Panc1 (cell line): ENCODE results near the gene AP3S2. TPM values are rescaled to one million over a fixed set of nuclear protein-coding genes. Genes with fewer than 3 reads are reported as not detected.

ENCODE experiments used
- ATAC-seq: fragments of 200-7000 bp; cut with Tn5 transposase; 2 replicates; pipeline ENCODE4 v1.9.1; 2020; ENCODE audit warnings: mild to moderate bottlenecking, moderate library complexity
- BruUV-seq: library from RNA; stranded (reverse); fragments of 400-500 nt; replicated peaks from 2 replicates; lab custom pipeline; 2021; lab: Mats Ljungman, UMichigan
- CTCF ChIA-PET: fragments of 300-600 bp; sonication (Branson Sonifier 250); formaldehyde crosslinking; loops from one replicate; lab custom pipeline; 2022; ENCODE audit warnings: antibody characterized with exemption; lab: Charles Lee
- POLR2A ChIA-PET: fragments of 300-600 bp; sonication (Branson Sonifier 250); formaldehyde crosslinking; loops from one replicate; lab custom pipeline; 2022; ENCODE audit warnings: antibody characterized with exemption; lab: Charles Lee
- DNase-seq: peaks from one replicate; pipeline ENCODE4 v3.0.0-alpha.2; 2010; ENCODE audit warnings: low read depth, low spot score
- H3K27ac ChIP-seq: 2 replicates; pipeline ENCODE4 v1.5.1; 2011; ENCODE audit warnings: mild to moderate bottlenecking, low read length, inconsistent platforms
- H3K27me3 ChIP-seq: fragments of 200-500 bp; sonication (Bioruptor generic); 2 replicates; pipeline ENCODE4 v1.6.0; 2014; ENCODE audit warnings: low read length, inconsistent platforms; ENCODE audit not compliant: control insufficient read depth, insufficient read depth
- H3K36me3 ChIP-seq: fragments of 200-500 bp; sonication (Bioruptor generic); 2 replicates; pipeline ENCODE4 v1.5.1; 2014; ENCODE audit warnings: inconsistent platforms, mild to moderate bottlenecking, low read length, moderate library complexity; ENCODE audit not compliant: control insufficient read depth, insufficient read depth
- H3K4me1 ChIP-seq: 2 replicates; pipeline ENCODE4 v1.5.1; 2011; ENCODE audit warnings: inconsistent platforms, mild to moderate bottlenecking, low read length, moderate library complexity; ENCODE audit not compliant: control insufficient read depth, insufficient read depth
- H3K4me3 ChIP-seq, 2 experiments: 2 replicates each; pipeline ENCODE4 v1.5.1; 2011 to 2012; ENCODE audit warnings: low read depth in 2 of 2, low read length in 2 of 2, mild to moderate bottlenecking in 2 of 2, inconsistent platforms in 1 of 2, moderate library complexity in 1 of 2
- H3K9me3 ChIP-seq: fragments of 200-500 bp; sonication (Bioruptor generic); 2 replicates; pipeline ENCODE4 v1.5.1; 2014; ENCODE audit warnings: low read depth, mild to moderate bottlenecking, inconsistent platforms, low read length, moderate library complexity; ENCODE audit not compliant: control insufficient read depth, insufficient read depth
- CTCF ChIP-seq: fragments of 450-650 bp; IDR thresholded peaks from 2 replicates; pipeline ENCODE4 v1.5.1; 2017; ENCODE audit warnings: mild to moderate bottlenecking
- POLR2AphosphoS5 ChIP-seq: IDR thresholded peaks from 2 replicates; pipeline ENCODE4 v1.6.1; 2012; ENCODE audit warnings: mild to moderate bottlenecking, low read depth, low read length, moderate library complexity
- REST ChIP-seq, 2 experiments: IDR thresholded peaks; 2 replicates each; pipeline ENCODE4 v1.6.1; 2011 to 2012; ENCODE audit warnings: low read depth in 2 of 2, control low read depth in 1 of 2, low read length in 1 of 2, mild to moderate bottlenecking in 1 of 2, moderate library complexity in 1 of 2; ENCODE audit not compliant: insufficient read depth in 1 of 2
- SIN3A ChIP-seq: IDR thresholded peaks from 2 replicates; pipeline ENCODE4 v1.6.1; 2012; ENCODE audit warnings: low read depth, mild to moderate bottlenecking, low read length, moderate library complexity, borderline replicate concordance; ENCODE audit not compliant: insufficient read depth
- TCF7L2 ChIP-seq: IDR thresholded peaks from 2 replicates; pipeline ENCODE4 v1.6.1; 2011; ENCODE audit warnings: mild to moderate bottlenecking, low read depth, low read length, inconsistent platforms
- in situ Hi-C: cut with HindIII; loops from 2 replicates; pipeline ENCODE4 v1.10.0; 2016; ENCODE audit warnings: low sequenced_read_pairs, low pct_unique_long_range_greater_than_20kb
- intact Hi-C: fragments of 100-400 bp; cut with micrococcal nuclease; formaldehyde crosslinking; loops from one replicate; pipeline ENCODE4 v1.10.0; 2022; ENCODE audit not compliant: unreplicated experiment
- total RNA-seq: library from RNA; stranded (reverse); gene quantifications from one replicate; pipeline ENCODE4 v1.2.1, GENCODE V29; 2021; ENCODE audit not compliant: unreplicated experiment

The AP3S2 gene
- total RNA-seq, 1 experiment from 2014 or later, result 24.6 TPM

GRCh38 chr15:89817701-89818280 lies 76.0 kb downstream of the AP3S2 start:
- Histone ChIP-seq H3K9me3 (no peaks in the 10 kb centered on the region), H3K27me3 (no peaks in the 10 kb centered on the region), H3K4me1 (peaks cover 46% of the 10 kb centered on the region), H3K27ac (no peak overlapping the region), H3K36me3 (no peaks in the 10 kb centered on the region), H3K4me3 (peak overlapping the region in 1 of 2 experiments; percentile 2; a peak in 1 of 4 replicates)
- ChIA-PET POLR2A (interaction anchor here (0.6 to 0.7 kb wide), 2 partner anchors 10 to 34 kb away, joined by 5 read pairs; no protein-coding TSS in a partner anchor), CTCF (interaction anchor here (0.6 kb wide), 1 partner anchor 80 kb away, joined by 3 read pairs; no protein-coding TSS in a partner anchor)
- in situ Hi-C loops (no loop called here), intact Hi-C loops (no loop called here)
- ATAC-seq, result no peak
- DNase-seq, result no peak
- TF ChIP-seq TCF7L2 (no peak), POLR2AphosphoS5 (no peak), CTCF (no peak), REST (IDR thresholded peaks at IDR 0.05; ENCODE audit: insufficient read depth in 1 of 2, low read depth in 2 of 2, low read length in 1 of 2) (no peak)
- no TSS peak for BruUV-seq

- POLR2A ChIA-PET, result no interaction called here
- Histone ChIP-seq H3K4me3 (no peak overlapping the region), H3K27me3 (no peaks in the 10 kb centered on the region), H3K4me1 (peaks cover 40% of the 10 kb centered on the region), H3K36me3 (no peaks in the 10 kb centered on the region), H3K27ac (peak overlapping the region; percentile 10; the same call in 1 of the 2 replicates), H3K9me3 (no peaks in the 10 kb centered on the region)
- ATAC-seq, result no peak
- DNase-seq, result no peak
- in situ Hi-C loops, result no loop called here
- TF ChIP-seq TCF7L2, result no peak
- no peak for TF ChIP-seq SIN3A
- TF ChIP-seq POLR2AphosphoS5, result no peak
- TF ChIP-seq CTCF, result no peak
- TF ChIP-seq REST (IDR thresholded peaks at IDR 0.05; ENCODE audit: insufficient read depth in 1 of 2, low read depth in 2 of 2, low read length in 1 of 2), result no peak
- intact Hi-C loops, result no loop called here
- CTCF ChIA-PET, result no interaction called here
- BruUV-seq, result no TSS peak
Measured at GRCh38 chr15:89815769-89816168, 78.0 kb downstream of the AP3S2 start.
